ENCODE results near the gene FSTL5.
A peak's percentile ranks its signal among the peaks of the same experiment; 100 is the strongest.

FSTL5 gene

GRCh38 chr4:161573836-161574235 lies 590.0 kb downstream of the FSTL5 start:
- peak in 2 of 4 experiments; percentile 10 to 25 for DNase-seq

- peak in 2 of 4 experiments; percentile 45 to 65 for DNase-seq
Measured at GRCh38 chr4:161564230-161564834, 599.5 kb downstream of the FSTL5 start.

GRCh38 chr4:161555689-161556660 lies 607.8 kb downstream of the FSTL5 start:
- peak in 2 of 4 experiments; percentile 17 to 19 for DNase-seq

GRCh38 chr4:161554372-161554990 lies 609.3 kb downstream of the FSTL5 start:
- DNase-seq, result peak in 1 of 4 experiments; percentile 1

GRCh38 chr4:161546902-161547301 lies 616.9 kb downstream of the FSTL5 start:
- DNase-seq, result no peak

GRCh38 chr4:161540265-161540664 lies 623.5 kb downstream of the FSTL5 start:
- DNase-seq, result no peak

GRCh38 chr4:161538941-161539340 lies 624.9 kb downstream of the FSTL5 start:
- DNase-seq, result no peak

- DNase-seq, result no peak
Measured at GRCh38 chr4:161530710-161531109, 633.1 kb downstream of the FSTL5 start.

- no peak for DNase-seq
Measured at GRCh38 chr4:161525121-161525520, 638.7 kb downstream of the FSTL5 start.

- DNase-seq, result no peak
Measured at GRCh38 chr4:161522031-161522430, 641.8 kb downstream of the FSTL5 start.

- peak; percentile 2 to 66 (median 42) for DNase-seq
Measured at GRCh38 chr4:161519611-161520010, 644.2 kb downstream of the FSTL5 start.

GRCh38 chr4:161517941-161518340 lies 645.9 kb downstream of the FSTL5 start:
- DNase-seq, result no peak

- DNase-seq, result no peak
Measured at GRCh38 chr4:161505141-161505540, 658.7 kb downstream of the FSTL5 start.

- no peak for DNase-seq
Measured at GRCh38 chr4:161498155-161498554, 665.6 kb downstream of the FSTL5 start.

- DNase-seq, result peak in 1 of 4 experiments; percentile 16
Measured at GRCh38 chr4:161486461-161486860, 677.3 kb downstream of the FSTL5 start.

GRCh38 chr4:161466316-161466715 lies 697.5 kb downstream of the FSTL5 start:
- no peak for DNase-seq

GRCh38 chr4:161463436-161463835 lies 700.4 kb downstream of the FSTL5 start:
- DNase-seq, result no peak

GRCh38 chr4:161457906-161458305 lies 705.9 kb downstream of the FSTL5 start:
- DNase-seq, result no peak

GRCh38 chr4:161457311-161457710 lies 706.5 kb downstream of the FSTL5 start:
- no peak for DNase-seq

GRCh38 chr4:161454860-161455259 lies 708.9 kb downstream of the FSTL5 start:
- DNase-seq, result no peak

GRCh38 chr4:161448550-161449180 lies 715.1 kb downstream of the FSTL5 start:
- DNase-seq, result no peak

- no peak for DNase-seq
Measured at GRCh38 chr4:161444626-161445025, 719.2 kb downstream of the FSTL5 start.

GRCh38 chr4:161442921-161443320 lies 720.9 kb downstream of the FSTL5 start:
- peak in 1 of 4 experiments; percentile 9 for DNase-seq

All from suppressor macrophage (primary cell).